GM23248 (cell line): ENCODE data around the gene NUDT4. TPM values are rescaled to one million over a fixed set of nuclear protein-coding genes. Genes with fewer than 3 reads are reported as not detected.

Experiments
- DNase-seq: peaks from one replicate; pipeline ENCODE4 v3.0.0-alpha.2; 2015
- H2AFZ ChIP-seq: fragments of 200-600 bp; sonication (generic); 2 replicates; pipeline ENCODE4 v1.6.1; 2016; ENCODE audit warnings: antibody characterized with exemption
- H3F3A ChIP-seq: fragments of 200-600 bp; sonication (generic); 2 replicates; pipeline ENCODE4 v1.6.1; 2016; ENCODE audit warnings: mild to moderate bottlenecking, antibody characterized with exemption, mixed run types; ENCODE audit not compliant: insufficient read depth
- H3K27ac ChIP-seq: fragments of 200-600 bp; sonication (generic); 2 replicates; pipeline ENCODE4 v1.5.1; 2016; ENCODE audit warnings: mild to moderate bottlenecking
- H3K27me3 ChIP-seq: fragments of 200-600 bp; sonication (generic); replicated peaks from 2 replicates; pipeline ENCODE4 v1.6.1; 2016; ENCODE audit warnings: mild to moderate bottlenecking; ENCODE audit not compliant: insufficient read depth
- H3K36me3 ChIP-seq: fragments of 200-600 bp; sonication (generic); 2 replicates; pipeline ENCODE4 v1.6.1; 2016; ENCODE audit warnings: low read depth, mild to moderate bottlenecking
- H3K4me1 ChIP-seq: fragments of 200-600 bp; sonication (generic); 2 replicates; pipeline ENCODE4 v1.6.1; 2016; ENCODE audit warnings: mild to moderate bottlenecking; ENCODE audit not compliant: insufficient read depth
- H3K4me2 ChIP-seq: fragments of 200-600 bp; sonication (generic); one replicate; pipeline ENCODE4 v1.6.1; 2016; ENCODE audit warnings: mild to moderate bottlenecking; ENCODE audit not compliant: unreplicated experiment
- H3K4me3 ChIP-seq: fragments of 200-600 bp; sonication (generic); 2 replicates; pipeline ENCODE4 v1.5.1; 2016; ENCODE audit warnings: mild to moderate bottlenecking
- H3K79me2 ChIP-seq: fragments of 200-600 bp; sonication (generic); 2 replicates; pipeline ENCODE4 v1.6.1; 2016; ENCODE audit warnings: mild to moderate bottlenecking; ENCODE audit not compliant: insufficient read depth
- H3K9ac ChIP-seq: fragments of 200-600 bp; sonication (generic); 2 replicates; pipeline ENCODE4 v1.6.1; 2016; ENCODE audit warnings: mild to moderate bottlenecking
- H3K9me2 ChIP-seq: fragments of 200-600 bp; sonication (generic); 2 replicates; pipeline ENCODE4 v1.6.1; 2016; ENCODE audit warnings: mixed run types, mild to moderate bottlenecking, moderate library complexity; ENCODE audit not compliant: insufficient read depth
- H3K9me3 ChIP-seq: fragments of 200-600 bp; sonication (generic); one replicate; pipeline ENCODE4 v1.6.1; 2017; ENCODE audit warnings: low read depth
- H4K20me1 ChIP-seq: fragments of 200-600 bp; sonication (generic); 2 replicates; pipeline ENCODE4 v1.6.0; 2016; ENCODE audit not compliant: insufficient read depth
- EZH2 ChIP-seq: fragments of 200-600 bp; sonication (generic); IDR thresholded peaks from 2 replicates; pipeline ENCODE4 v1.6.1; 2018; ENCODE audit warnings: antibody characterized with exemption, mild to moderate bottlenecking; ENCODE audit not compliant: insufficient read depth, poor library complexity, severe bottlenecking
- EZH2phosphoT487 ChIP-seq: fragments of 200-600 bp; sonication (generic); IDR thresholded peaks from 2 replicates; pipeline ENCODE4 v1.6.1; 2018; ENCODE audit warnings: antibody characterized with exemption, moderate library complexity, mild to moderate bottlenecking, low read depth; ENCODE audit not compliant: insufficient read depth
- WGBS, 2 experiments: methylation state at CpG; one replicate each; pipeline ENCODE4 v1.1.6; 2015 to 2017; ENCODE audit warnings: low lambda C conversion rate in 2 of 2, low coverage in 1 of 2; ENCODE audit errors: missing lambda C conversion rate in 2 of 2; 5-methylcytosine and 5-hydroxymethylcytosine counted together
- in situ Hi-C: fragments of 300-500 bp; cut with MboI; formaldehyde crosslinking; loops from 2 replicates; pipeline ENCODE4 v1.15.0; 2020
- polyA plus RNA-seq: library from polyadenylated mRNA; unstranded; fragments of >200 nt; fragmentation: Nextera tagmentation; extraction: Ambion mirVana; gene quantifications from 2 replicates; pipeline ENCODE4 v1.2.1, GENCODE V29; 2016
- total RNA-seq: library from RNA; depleted of rRNA; stranded (reverse); fragments of >200 nt; shearing (Covaris generic); gene quantifications from 2 replicates; pipeline ENCODE4 v1.2.3, GENCODE V29; 2014

NUDT4 gene
- total and polyA plus RNA-seq, 2 experiments from 2014 or later = 37.2 to 47.8 TPM

DNA sequence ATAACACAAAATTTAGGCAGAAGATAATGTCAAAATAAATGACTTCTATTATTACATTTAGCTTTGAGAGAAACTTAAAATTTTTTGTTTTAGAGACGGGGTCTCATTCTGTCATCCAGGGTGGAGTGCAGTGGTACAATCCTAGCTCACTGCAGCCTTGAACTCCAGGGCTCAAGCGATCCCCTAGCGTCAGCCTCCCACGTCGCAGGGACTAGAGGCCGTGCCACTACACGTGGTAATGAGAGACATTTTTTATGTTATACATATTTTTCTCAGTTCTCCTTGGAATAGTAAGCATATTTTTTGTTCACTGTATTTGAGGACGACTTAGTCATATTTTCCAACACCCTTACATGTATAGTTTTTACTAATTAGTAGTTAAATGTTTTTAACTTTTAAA, 21.5 kb upstream of the NUDT4 start:
- Histone ChIP-seq H3F3A (peaks cover 13% of the 10 kb centered on the region), H3K27ac (no peak overlapping the region), H4K20me1 (no peaks in the 10 kb centered on the region), H3K4me2 (no peak overlapping the region), H3K4me1 (peaks cover 11% of the 10 kb centered on the region), H3K79me2 (no peaks in the 10 kb centered on the region), H3K9me2 (no peaks in the 10 kb centered on the region), H3K9me3 (no peaks in the 10 kb centered on the region), H2AFZ (no peak overlapping the region), H3K36me3 (no peaks in the 10 kb centered on the region), H3K27me3 (no peaks in the 10 kb centered on the region), H3K4me3 (no peak overlapping the region), H3K9ac (no peak overlapping the region)
- WGBS, 2 experiments = 90 to 96% methylated on average over 8 of the region's 8 CpGs
- in situ Hi-C loops = no loop called here
- no peak for TF ChIP-seq EZH2phosphoT487
- no peak for TF ChIP-seq EZH2
- DNase-seq = no peak

DNA sequence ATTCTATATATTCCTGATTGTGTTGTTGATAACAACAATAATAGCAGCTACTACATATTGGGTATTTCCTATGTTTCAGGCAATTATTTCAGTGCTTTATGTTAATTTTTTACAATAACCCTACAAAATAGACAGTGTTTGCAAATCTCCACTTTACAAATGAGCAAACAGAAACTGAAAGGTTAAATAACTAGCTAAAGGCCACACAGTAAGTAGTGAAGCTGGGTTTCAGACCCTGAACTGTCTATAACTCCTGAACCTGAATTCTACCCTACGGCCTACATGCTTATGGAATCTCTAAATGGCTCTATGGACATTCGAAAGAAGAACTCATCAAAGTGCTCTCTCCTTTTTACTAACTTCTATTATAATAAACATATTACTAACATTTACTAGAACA, 19.7 kb upstream of the NUDT4 start:
- peaks cover 19% of the 10 kb centered on the region for H3K4me1 ChIP-seq
- no peaks in the 10 kb centered on the region for H3K9me2 ChIP-seq
- 91 to 93% methylated on average over 2 of the region's 2 CpGs for WGBS, 2 experiments
- H3K9me3 ChIP-seq = no peaks in the 10 kb centered on the region
- H3K27me3 ChIP-seq = no peaks in the 10 kb centered on the region
- no peak overlapping the region for H2AFZ ChIP-seq
- DNase-seq = no peak
- H3K9ac ChIP-seq = no peak overlapping the region
- no peak for TF ChIP-seq EZH2
- TF ChIP-seq EZH2phosphoT487 = no peak
- in situ Hi-C loops = no loop called here
- no peak overlapping the region for H3K27ac ChIP-seq
- no peaks in the 10 kb centered on the region for H4K20me1 ChIP-seq
- H3K79me2 ChIP-seq = no peaks in the 10 kb centered on the region
- H3K36me3 ChIP-seq = no peaks in the 10 kb centered on the region
- no peak overlapping the region for H3K4me2 ChIP-seq
- H3F3A ChIP-seq = peaks cover 19% of the 10 kb centered on the region
- H3K4me3 ChIP-seq = no peak overlapping the region

DNA sequence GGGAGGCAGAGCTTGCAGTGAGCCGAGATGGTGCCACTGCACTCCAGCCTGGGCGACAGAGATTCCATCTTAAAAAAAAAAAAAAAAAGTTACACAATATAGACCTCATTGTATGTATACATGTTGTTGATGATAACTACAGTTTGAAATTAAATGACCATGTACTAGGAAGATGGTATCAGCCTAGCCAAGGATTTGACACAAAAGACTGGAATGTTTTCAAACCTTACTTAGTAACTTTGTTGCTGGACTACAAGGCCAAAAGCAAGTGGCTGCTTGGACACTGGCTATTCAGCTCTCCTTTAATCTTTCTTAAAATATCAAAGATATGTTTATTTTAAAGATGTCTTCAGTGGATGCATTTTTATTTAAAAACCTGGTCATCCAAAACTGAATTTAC, 18.9 kb upstream of the NUDT4 start:
- Histone ChIP-seq H3K79me2 (no peaks in the 10 kb centered on the region), H4K20me1 (no peaks in the 10 kb centered on the region), H3F3A (peaks cover 19% of the 10 kb centered on the region), H3K27me3 (no peaks in the 10 kb centered on the region), H3K9ac (no peak overlapping the region), H3K27ac (no peak overlapping the region), H3K4me1 (peaks cover 19% of the 10 kb centered on the region), H3K9me2 (no peaks in the 10 kb centered on the region), H3K4me3 (no peak overlapping the region), H3K36me3 (no peaks in the 10 kb centered on the region), H3K9me3 (no peaks in the 10 kb centered on the region), H3K4me2 (no peak overlapping the region), H2AFZ (no peak overlapping the region)
- in situ Hi-C loops = no loop called here
- TF ChIP-seq EZH2phosphoT487 (no peak), EZH2 (no peak)
- peak; percentile 26 for DNase-seq
- 98 to 100% methylated on average over 2 of the region's 2 CpGs for WGBS, 2 experiments

GRCh38 chr12:93360688-93361087, 17.0 kb upstream of the NUDT4 start:
- peak overlapping the region; percentile 49; the same call in 1 of the 2 replicates for H2AFZ ChIP-seq
- DNase-seq = peak; percentile 43
- H3K27me3 ChIP-seq = no peaks in the 10 kb centered on the region
- in situ Hi-C loops = no loop called here
- no peaks in the 10 kb centered on the region for H3K9me2 ChIP-seq
- no peak overlapping the region for H3K4me3 ChIP-seq
- 10 to 14% methylated on average over 2 of the region's 2 CpGs for WGBS, 2 experiments
- peaks cover 19% of the 10 kb centered on the region for H3K4me1 ChIP-seq
- peak overlapping the region; percentile 27; the same call in 1 of the 2 replicates for H3K9ac ChIP-seq
- peak overlapping the region; percentile 55 for H3K4me2 ChIP-seq
- no peaks in the 10 kb centered on the region for H3K79me2 ChIP-seq
- no peak for TF ChIP-seq EZH2phosphoT487
- no peak for TF ChIP-seq EZH2
- H3K36me3 ChIP-seq = no peaks in the 10 kb centered on the region
- H4K20me1 ChIP-seq = no peaks in the 10 kb centered on the region
- H3F3A ChIP-seq = peaks cover 19% of the 10 kb centered on the region
- H3K27ac ChIP-seq = peak overlapping the region; percentile 71
- no peaks in the 10 kb centered on the region for H3K9me3 ChIP-seq
